HCT116 (cell line): ENCODE data around the gene GNAO1. TPM values are rescaled to one million over a fixed set of nuclear protein-coding genes. Genes with fewer than 3 reads are reported as not detected.
A peak's percentile ranks its signal among the peaks of the same experiment; 100 is the strongest.

Experiments
- ATAC-seq: fragments of 200-7000 bp; cut with Tn5 transposase; 2 replicates; pipeline ENCODE4 v1.9.1; 2020; ENCODE audit warnings: mild to moderate bottlenecking, moderate library complexity
- Bru-seq: library from RNA; stranded (reverse); fragments of 400-500 nt; gene quantifications from one replicate; lab custom pipeline; 2021; lab: Mats Ljungman, UMichigan
- BruChase-seq, 2 experiments: library from RNA; stranded (reverse); fragments of 400-500 nt; gene quantifications; one replicate each; lab custom pipeline; 2021; lab: Mats Ljungman, UMichigan
- BruUV-seq: library from RNA; stranded (reverse); fragments of 400-500 nt; replicated peaks from 2 replicates; lab custom pipeline; 2021; lab: Mats Ljungman, UMichigan
- CTCF ChIA-PET: fragments of 300-600 bp; sonication (Branson Sonifier 250); formaldehyde crosslinking; loops from one replicate; lab custom pipeline; 2021; ENCODE audit warnings: antibody characterized with exemption; lab: Charles Lee
- POLR2A ChIA-PET: fragments of 300-600, 350-600 bp; sonication (Branson Sonifier 250); formaldehyde crosslinking; loops from one replicate; lab custom pipeline; 2021; ENCODE audit warnings: antibody characterized with exemption; lab: Charles Lee
- RAD21 ChIA-PET, 2 experiments: fragments of 300-600 bp; sonication (Branson Sonifier 250); formaldehyde crosslinking; loops; one replicate each; lab custom pipeline; 2023; ENCODE audit warnings: low total read pairs in 2 of 2; ENCODE audit not compliant: uncharacterized antibody in 2 of 2, unreplicated experiment in 2 of 2, low non-redundant PET in 1 of 2; lab: Charles Lee
- DNase-seq: peaks from one replicate; pipeline ENCODE4 v3.0.0-alpha.2; 2010; ENCODE audit warnings: low read depth, low spot score
- H2AFZ ChIP-seq: fragments of 200-600 bp; shearing (Covaris generic), sonication (generic); 2 replicates; pipeline ENCODE4 v1.6.1; 2017; ENCODE audit warnings: low read depth, mixed run types, mixed read lengths, antibody characterized with exemption, low read length; ENCODE audit not compliant: poor library complexity, severe bottlenecking
- H3K27ac ChIP-seq: 2 replicates; pipeline ENCODE4 v1.5.1; 2012; ENCODE audit warnings: low read depth, low read length
- H3K27me3 ChIP-seq: fragments of 200-600 bp; sonication (generic); 2 replicates; pipeline ENCODE4 v1.6.1; 2016; ENCODE audit warnings: mixed run types, low read length, mixed read lengths; ENCODE audit not compliant: insufficient read depth
- H3K36me3 ChIP-seq, 2 experiments: fragments of 200-500 bp in 1 of 2; fragments of 200-600 bp in 1 of 2; sonication (Bioruptor generic) in 1 of 2; sonication (generic) in 1 of 2; 2 replicates each; pipeline versions ENCODE4 v1.5.1 to v1.6.1; 2014 to 2016; ENCODE audit warnings: low read length in 2 of 2, inconsistent platforms in 1 of 2, mixed read lengths in 1 of 2, mixed run types in 1 of 2; ENCODE audit not compliant: insufficient read depth in 2 of 2, control insufficient read depth in 1 of 2
- H3K4me1 ChIP-seq, 2 experiments: fragments of 200-600 bp in 1 of 2; sonication (generic) in 1 of 2; 2 replicates each; pipeline versions ENCODE4 v1.5.1 to v1.6.1; 2012 to 2017; ENCODE audit warnings: low read length in 2 of 2, inconsistent platforms in 1 of 2, mild to moderate bottlenecking in 1 of 2, mixed read lengths in 1 of 2, mixed run types in 1 of 2, moderate library complexity in 1 of 2; ENCODE audit not compliant: insufficient read depth in 2 of 2, control insufficient read depth in 1 of 2
- H3K4me2 ChIP-seq: fragments of 200-600 bp; sonication (generic); 2 replicates; pipeline ENCODE4 v1.6.1; 2017; ENCODE audit warnings: mixed run types, low read length, mixed read lengths
- H3K4me3 ChIP-seq, 2 experiments: fragments of 200-600 bp in 1 of 2; sonication (generic) in 1 of 2; replicated peaks in 1 of 2; 2 replicates each; pipeline ENCODE4 v1.5.1; 2011 to 2016; ENCODE audit warnings: low read length in 2 of 2, control low read depth in 1 of 2, low read depth in 1 of 2, mild to moderate bottlenecking in 1 of 2, mixed read lengths in 1 of 2, mixed run types in 1 of 2
- H3K79me2 ChIP-seq: fragments of 200-600 bp; sonication (generic); 2 replicates; pipeline ENCODE4 v1.6.1; 2017; ENCODE audit warnings: mild to moderate bottlenecking, mixed run types, low read length, moderate library complexity, mixed read lengths; ENCODE audit not compliant: insufficient read depth
- H3K9ac ChIP-seq: fragments of 200-600 bp; sonication (generic); 2 replicates; pipeline ENCODE4 v1.6.1; 2016; ENCODE audit warnings: low read length, mixed read lengths
- H3K9me2 ChIP-seq: fragments of 200-600 bp; sonication (generic), shearing (Covaris generic); 2 replicates; pipeline ENCODE4 v1.6.1; 2017; ENCODE audit warnings: mixed run types, mild to moderate bottlenecking, moderate library complexity; ENCODE audit not compliant: insufficient read depth
- H3K9me3 ChIP-seq, 2 experiments: fragments of 200-500 bp in 1 of 2; fragments of 200-600 bp in 1 of 2; sonication (Bioruptor generic) in 1 of 2; sonication (generic) in 1 of 2; 2 replicates each; pipeline ENCODE4 v1.6.1; 2014 to 2017; ENCODE audit warnings: low read length in 2 of 2, mixed read lengths in 2 of 2, inconsistent platforms in 1 of 2, low read depth in 1 of 2, mild to moderate bottlenecking in 1 of 2, mixed run types in 1 of 2, moderate library complexity in 1 of 2; ENCODE audit not compliant: control insufficient read depth in 1 of 2, insufficient read depth in 1 of 2
- H4K20me1 ChIP-seq: fragments of 200-600 bp; sonication (generic), shearing (Covaris generic); 2 replicates; pipeline ENCODE4 v1.6.1; 2017; ENCODE audit warnings: mixed run types, mild to moderate bottlenecking, moderate library complexity; ENCODE audit not compliant: insufficient read depth
- CBX3 ChIP-seq: IDR thresholded peaks from 2 replicates; pipeline ENCODE4 v1.6.1; 2012; ENCODE audit warnings: low read depth
- REST ChIP-seq: IDR thresholded peaks from 2 replicates; pipeline ENCODE4 v1.6.1; 2012; ENCODE audit warnings: low read depth
- SP1 ChIP-seq: IDR thresholded peaks from 2 replicates; pipeline ENCODE4 v1.6.1; 2012; ENCODE audit warnings: low read depth
- SRF ChIP-seq: IDR thresholded peaks from 2 replicates; pipeline ENCODE4 v1.6.1; 2012; ENCODE audit warnings: low read depth
- TCF7L2 ChIP-seq: IDR thresholded peaks from 2 replicates; pipeline ENCODE4 v1.7.0; 2011; ENCODE audit warnings: borderline replicate concordance, inconsistent platforms; ENCODE audit not compliant: insufficient read depth, insufficient read length; ENCODE audit errors: extremely low read depth
- ZFX ChIP-seq: fragments of 450-650 bp; IDR thresholded peaks from 2 replicates; pipeline ENCODE4 v1.6.1; 2017
- intact Hi-C: fragments of 100-400 bp; cut with micrococcal nuclease; formaldehyde crosslinking; loops from 2 replicates; pipeline ENCODE4 v1.10.0; 2022
- long read RNA-seq: library from polyadenylated mRNA; unstranded; transcript quantifications from one replicate; pipeline ENCODE4 v2.0.0, GENCODE V29; 2021; ENCODE audit not compliant: unreplicated experiment
- polyA plus RNA-seq: library from polyadenylated mRNA; unstranded; fragments of >200 nt; gene quantifications from 2 replicates; pipeline ENCODE4 v1.2.1, GENCODE V29; 2012; ENCODE audit warnings: missing spikeins
- total RNA-seq: library from RNA; stranded (reverse); gene quantifications from one replicate; pipeline ENCODE4 v1.2.1, GENCODE V29; 2021; ENCODE audit not compliant: unreplicated experiment

GNAO1 gene
- 0.12 TPM for total RNA-seq
- polyA plus RNA-seq = not detected in 2 replicates
- Bru-seq, nascent RNA = not detected
- not detected for BruChase-seq, experiment 1, labeled RNA remaining after a 6-hour chase
- percentile 1 among the genes with signal in this experiment for BruChase-seq, experiment 2, labeled RNA remaining after a 2-hour chase
- long read RNA-seq = 0 reads

DNA sequence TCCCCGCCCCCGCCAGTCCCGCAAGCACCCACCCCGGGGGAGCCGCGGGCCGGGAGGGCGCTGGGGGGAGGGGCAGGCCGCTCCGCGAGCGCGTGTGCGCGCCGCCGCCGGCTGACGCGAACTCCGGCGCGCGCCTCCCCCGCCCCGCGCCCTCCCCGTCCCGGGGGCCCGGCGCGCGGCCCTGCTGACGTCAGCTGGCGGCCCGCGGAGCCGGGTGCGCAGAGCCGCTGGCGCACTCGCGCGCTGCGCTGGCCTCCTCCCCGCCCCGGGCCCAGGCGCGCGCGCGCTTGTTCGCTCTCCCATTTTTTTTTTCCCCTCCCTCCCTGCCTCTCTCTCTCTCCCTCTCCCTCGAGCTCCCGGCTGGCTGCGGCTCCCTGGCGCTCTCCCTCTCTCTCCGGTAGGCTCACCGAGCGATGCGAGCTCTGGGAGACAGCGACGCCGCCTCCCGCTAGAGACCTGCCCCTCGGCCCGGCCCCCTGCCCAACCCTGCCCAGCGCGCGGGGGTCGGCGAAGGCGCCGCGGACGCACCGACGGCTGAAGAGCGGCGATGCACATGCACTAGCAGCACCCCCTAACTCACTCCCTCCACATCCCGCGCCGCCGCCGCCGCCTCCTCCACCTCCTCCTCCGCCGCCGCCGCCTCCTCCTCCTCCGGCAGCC lies at the start of gene GNAO1:
TSS of gene GNAO1 (plus strand) at position 334 of the 660 bp plus-strand sequence. CDS start 747 bp downstream, outside the sequence.
- Histone ChIP-seq H3K27ac (no peak within 1 kb of the TSS), H3K4me1 (no peaks in the 10 kb centered on the region), H2AFZ (no peak within 1 kb of the TSS), H3K36me3 (no peaks in the 10 kb centered on the region), H4K20me1 (no peaks in the 10 kb centered on the region), H3K4me3 (no peak within 1 kb of the TSS), H3K9me2 (no peaks in the 10 kb centered on the region), H3K27me3 (peaks cover 27% of the 10 kb centered on the region), H3K9me3 (no peaks in the 10 kb centered on the region), H3K79me2 (no peaks in the 10 kb centered on the region), H3K9ac (no peak within 1 kb of the TSS)
- DNase-seq (no peak), ATAC-seq (no peak)
- RAD21 ChIA-PET = no interaction called here
- no TSS peak for BruUV-seq
- TF ChIP-seq REST = no peak
- TF ChIP-seq SP1 = no peak
- no peak for TF ChIP-seq ZFX
- no peak for TF ChIP-seq CBX3
- TF ChIP-seq SRF = no peak
- no peak for TF ChIP-seq TCF7L2
- TF ChIP-seq, all 23 proteins: peak for 0
- POLR2A ChIA-PET = no interaction called here
- H3K4me2 ChIP-seq = no peak within 1 kb of the TSS
- CTCF ChIA-PET = no interaction called here
- intact Hi-C loops = no loop called here
